GM18519 (cell line): Measurements from ENCODE around the gene LPCAT3.

Experiments
- ATAC-seq: cut with Tn5 transposase; IDR thresholded peaks from one replicate; pipeline ENCODE4 v1.9.1; 2021; ENCODE audit warnings: mild to moderate bottlenecking, moderate library complexity; ENCODE audit not compliant: unreplicated experiment, low FRiP score

The LPCAT3 gene

DNA sequence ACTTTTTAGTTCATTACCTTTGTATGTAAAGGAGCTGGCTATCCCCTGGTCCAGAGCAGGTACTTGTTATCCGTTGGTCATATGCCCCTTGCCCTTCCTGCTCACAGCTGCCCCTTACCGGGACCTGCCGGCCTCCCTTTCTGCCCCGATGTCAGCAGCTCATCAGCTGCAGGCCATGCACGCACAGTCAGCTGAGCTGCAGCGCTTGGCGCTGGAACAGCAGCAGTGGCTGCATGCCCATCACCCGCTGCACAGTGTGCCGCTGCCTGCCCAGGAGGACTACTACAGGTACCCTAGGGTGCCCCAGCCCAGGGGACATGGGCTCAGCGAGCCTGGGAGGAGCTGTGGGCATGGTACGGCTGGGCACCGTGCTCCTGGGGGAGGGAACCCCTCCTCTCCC is 77.0 kb downstream of the LPCAT3 start:
- no peak for ATAC-seq

DNA sequence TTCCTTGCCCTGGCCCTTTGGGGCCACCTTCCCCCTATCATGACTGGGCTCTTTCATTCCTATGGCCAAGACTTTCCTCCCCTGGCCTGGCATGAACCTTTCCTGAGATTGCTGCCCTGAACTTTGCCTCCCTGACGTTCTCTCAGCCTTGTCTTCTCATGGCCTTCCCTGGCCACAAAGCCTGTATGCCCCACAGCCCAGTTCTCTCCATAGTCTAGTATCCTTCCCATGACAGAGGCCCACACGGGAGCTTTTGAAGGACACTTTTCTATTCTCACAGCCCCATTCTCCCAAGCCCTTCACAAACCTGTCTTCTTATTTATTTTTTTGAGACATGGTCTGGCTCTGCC is 79.1 kb downstream of the LPCAT3 start:
- no peak for ATAC-seq

DNA sequence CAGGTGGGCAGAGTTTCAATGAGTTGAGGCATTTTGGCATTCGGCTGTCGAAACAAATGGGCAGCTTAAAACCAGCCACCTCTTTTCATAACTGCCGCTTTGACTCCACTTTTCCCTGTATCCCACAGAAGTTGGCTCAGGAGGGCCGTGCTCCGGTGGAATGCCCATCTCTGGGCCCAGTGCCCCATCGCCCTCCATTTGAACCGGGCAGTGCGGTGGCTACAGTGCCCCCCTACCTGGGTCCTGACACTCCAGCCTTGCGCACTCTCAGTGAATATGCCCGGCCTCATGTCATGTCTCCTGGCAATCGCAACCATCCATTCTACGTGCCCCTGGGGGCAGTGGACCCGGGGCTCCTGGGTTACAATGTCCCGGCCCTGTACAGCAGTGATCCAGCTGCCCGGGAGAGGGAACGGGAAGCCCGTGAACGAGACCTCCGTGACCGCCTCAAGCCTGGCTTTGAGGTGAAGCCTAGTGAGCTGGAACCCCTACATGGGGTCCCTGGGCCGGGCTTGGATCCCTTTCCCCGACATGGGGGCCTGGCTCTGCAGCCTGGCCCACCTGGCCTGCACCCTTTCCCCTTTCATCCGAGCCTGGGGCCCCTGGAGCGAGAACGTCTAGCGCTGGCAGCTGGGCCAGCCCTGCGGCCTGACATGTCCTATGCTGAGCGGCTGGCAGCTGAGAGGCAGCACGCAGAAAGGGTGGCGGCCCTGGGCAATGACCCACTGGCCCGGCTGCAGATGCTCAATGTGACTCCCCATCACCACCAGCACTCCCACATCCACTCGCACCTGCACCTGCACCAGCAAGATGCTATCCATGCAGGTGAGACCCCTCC is 79.7 kb downstream of the LPCAT3 start:
- no peak for ATAC-seq

DNA sequence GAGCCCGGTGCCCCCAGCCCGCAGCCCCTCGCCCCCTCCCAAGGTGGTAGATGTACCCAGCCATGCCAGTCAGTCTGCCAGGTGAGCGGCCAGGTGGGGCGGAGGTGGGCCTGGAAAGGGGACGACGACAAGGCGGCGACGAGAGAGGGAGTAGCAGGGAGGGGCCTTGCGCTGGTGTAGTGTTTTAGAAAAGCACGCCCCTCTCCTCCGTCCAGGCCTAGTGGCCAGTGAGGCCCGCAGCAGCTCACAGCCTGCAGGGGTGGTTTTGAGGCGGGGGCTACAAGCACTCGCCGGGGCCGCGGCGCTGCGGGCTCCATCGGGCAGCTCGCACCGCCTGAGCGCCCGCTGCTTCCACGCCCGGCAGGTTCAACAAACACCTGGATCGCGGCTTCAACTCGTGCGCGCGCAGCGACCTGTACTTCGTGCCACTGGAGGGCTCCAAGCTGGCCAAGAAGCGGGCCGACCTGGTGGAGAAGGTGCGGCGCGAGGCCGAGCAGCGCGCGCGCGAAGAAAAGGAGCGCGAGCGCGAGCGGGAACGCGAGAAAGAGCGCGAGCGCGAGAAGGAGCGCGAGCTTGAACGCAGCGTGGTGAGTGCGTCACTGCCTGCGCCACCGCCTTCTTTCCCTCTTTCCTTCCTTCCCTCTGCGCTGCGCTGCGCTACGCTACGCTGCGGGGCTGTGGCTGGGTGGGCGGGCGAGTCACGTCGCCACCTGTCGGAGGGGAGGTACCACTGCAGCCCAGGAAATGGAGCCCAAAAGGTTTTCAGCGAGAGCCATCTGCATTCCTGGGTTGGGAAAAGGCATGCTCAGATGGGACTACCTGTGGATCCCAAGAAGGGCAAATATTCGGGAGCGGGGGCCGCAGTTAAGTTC is 80.6 kb downstream of the LPCAT3 start:
- ATAC-seq: peak; percentile 81

DNA sequence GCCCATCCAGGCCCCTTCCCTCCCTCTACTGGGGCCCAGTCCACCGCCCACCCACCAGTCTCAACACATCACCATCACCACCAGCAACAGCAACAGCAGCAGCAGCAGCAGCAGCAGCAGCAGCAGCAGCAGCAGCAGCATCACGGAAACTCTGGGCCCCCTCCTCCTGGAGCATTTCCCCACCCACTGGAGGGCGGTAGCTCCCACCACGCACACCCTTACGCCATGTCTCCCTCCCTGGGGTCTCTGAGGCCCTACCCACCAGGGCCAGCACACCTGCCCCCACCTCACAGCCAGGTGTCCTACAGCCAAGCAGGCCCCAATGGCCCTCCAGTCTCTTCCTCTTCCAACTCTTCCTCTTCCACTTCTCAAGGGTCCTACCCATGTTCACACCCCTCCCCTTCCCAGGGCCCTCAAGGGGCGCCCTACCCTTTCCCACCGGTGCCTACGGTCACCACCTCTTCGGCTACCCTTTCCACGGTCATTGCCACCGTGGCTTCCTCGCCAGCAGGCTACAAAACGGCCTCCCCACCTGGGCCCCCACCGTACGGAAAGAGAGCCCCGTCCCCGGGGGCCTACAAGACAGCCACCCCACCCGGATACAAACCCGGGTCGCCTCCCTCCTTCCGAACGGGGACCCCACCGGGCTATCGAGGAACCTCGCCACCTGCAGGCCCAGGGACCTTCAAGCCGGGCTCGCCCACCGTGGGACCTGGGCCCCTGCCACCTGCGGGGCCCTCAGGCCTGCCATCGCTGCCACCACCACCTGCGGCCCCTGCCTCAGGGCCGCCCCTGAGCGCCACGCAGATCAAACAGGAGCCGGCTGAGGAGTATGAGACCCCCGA is 81.4 kb downstream of the LPCAT3 start:
- ATAC-seq: no peak

GRCh38 chr12:6936194-6936635 is 82.1 kb downstream of the LPCAT3 start:
- ATAC-seq: no peak

DNA sequence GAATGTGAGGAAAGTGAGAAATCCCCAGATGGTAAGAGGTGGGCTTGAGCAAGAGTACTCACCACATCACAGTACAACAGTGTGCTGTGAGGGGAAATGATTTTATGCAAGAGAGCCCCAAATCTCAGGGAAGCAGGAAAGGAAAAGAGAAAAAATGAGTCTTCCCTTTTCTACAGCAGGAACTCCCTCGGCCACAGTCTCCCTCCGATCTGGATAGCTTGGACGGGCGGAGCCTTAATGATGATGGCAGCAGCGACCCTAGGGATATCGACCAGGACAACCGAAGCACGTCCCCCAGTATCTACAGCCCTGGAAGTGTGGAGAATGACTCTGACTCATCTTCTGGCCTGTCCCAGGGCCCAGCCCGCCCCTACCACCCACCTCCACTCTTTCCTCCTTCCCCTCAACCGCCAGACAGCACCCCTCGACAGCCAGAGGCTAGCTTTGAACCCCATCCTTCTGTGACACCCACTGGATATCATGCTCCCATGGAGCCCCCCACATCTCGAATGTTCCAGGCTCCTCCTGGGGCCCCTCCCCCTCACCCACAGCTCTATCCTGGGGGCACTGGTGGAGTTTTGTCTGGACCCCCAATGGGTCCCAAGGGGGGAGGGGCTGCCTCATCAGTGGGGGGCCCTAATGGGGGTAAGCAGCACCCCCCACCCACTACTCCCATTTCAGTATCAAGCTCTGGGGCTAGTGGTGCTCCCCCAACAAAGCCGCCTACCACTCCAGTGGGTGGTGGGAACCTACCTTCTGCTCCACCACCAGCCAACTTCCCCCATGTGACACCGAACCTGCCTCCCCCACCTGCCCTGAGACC is 82.7 kb downstream of the LPCAT3 start:
- ATAC-seq: no peak

GRCh38 chr12:6934110-6934509 is 84.2 kb downstream of the LPCAT3 start:
- ATAC-seq: no peak

DNA sequence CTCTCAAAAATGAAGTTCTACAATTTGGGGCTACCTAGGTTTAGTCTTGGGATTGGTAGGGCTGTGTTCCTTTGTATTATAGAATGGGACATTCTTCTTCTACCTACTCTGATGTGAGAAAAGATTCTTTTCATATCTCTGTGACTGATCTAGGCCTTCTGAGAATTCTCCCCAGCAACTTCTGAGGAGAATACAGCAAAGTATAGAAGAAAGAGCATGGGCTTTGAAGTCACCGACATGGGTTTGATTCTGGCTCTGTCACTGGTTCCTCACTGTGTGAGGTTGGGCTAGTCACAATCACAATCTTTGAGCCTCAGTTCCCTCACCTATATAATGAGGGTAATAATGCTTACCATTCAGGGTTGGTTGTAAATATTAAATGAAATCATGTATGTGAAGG is 85.5 kb downstream of the LPCAT3 start:
- no peak for ATAC-seq

DNA sequence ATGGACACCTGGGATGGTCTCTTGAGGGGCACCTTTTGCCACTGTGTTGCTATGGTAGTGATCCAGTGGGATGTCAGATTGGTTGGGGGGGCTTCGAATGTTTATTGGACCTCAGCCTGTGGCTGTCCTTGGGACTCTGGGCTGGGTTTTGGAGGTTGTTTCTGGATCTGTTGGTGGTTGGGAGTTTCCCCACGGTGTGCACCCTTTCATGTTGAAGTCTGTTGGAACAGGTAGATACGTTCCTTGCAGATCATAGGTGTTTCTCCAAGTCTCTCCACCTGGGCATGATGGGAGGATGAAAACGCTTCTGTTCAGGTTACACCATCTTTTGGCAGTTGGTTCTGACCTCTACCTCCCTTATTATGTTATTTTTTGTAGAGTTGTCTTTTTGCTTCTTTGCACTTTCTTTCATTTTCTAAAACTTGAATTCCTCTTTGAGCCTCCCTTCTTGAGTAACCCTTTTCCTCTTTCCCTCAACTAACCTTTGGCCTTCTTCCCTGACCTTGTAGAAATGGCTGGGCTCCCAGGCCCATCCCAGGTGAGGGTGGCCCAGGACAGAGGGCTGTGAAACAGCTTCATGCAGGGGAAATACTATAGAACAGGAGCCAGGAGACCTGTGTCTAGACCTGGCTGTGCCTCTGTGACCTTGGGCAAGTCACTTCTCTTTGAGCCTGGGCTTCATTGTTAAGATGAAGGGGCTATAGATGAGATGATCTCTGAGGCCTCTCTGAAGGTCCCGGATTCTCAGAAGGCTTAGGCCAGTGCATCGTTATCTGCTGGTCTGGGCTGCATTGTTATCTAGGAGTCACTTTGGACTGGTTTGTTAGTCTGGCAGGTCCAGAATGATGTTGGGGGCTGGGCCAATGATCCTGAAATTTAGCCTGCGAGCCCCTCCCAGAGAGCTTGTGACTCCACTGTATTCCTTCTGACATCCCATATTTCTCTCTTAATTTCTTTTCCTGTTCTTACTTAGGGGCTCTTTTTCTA is 88.5 kb downstream of the LPCAT3 start:
- no peak for ATAC-seq

GRCh38 chr12:6928703-6929407 is 89.4 kb downstream of the LPCAT3 start:
- ATAC-seq: no peak

DNA sequence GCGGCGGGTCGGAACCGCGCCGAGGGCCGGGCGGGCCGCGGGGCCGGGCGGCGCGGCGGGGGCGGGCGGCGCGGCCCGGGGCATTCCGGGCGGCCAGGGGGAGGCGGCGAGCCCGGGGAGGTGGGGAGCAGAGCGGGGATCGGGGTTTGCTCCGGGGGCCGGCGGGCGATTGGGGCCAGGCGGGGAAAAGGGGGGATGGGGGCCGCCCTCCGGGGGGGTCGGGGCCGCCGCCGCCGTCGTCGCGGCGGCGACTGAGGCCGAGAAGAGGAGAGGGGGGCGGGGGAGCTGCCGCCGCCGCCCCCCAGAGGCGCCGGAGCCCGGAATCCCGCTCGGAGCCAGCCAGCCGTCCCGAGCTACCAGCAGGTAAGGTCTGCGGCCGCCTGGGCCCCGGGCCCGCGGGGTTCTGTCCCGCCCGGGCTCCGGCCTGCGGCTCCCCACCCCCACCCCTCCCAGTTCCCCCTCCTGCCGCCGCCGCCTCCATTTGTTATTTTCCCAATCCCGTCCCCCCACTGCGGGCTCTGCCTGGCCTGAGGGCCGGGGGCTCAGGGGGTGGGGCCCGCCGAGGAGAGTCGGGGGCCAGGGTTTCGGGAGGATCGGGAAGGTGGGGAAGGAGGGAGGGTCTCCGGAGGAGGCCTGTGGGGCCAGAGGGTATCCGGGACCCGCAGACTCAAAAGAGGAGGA is 90.1 kb downstream of the LPCAT3 start:
- no peak for ATAC-seq

GRCh38 chr12:6927379-6928021 is 90.8 kb downstream of the LPCAT3 start, which contains the start of gene ATN1:
TSS of gene ATN1 (plus strand) at chr12:6927959. CDS start at chr12:6934002, 6,043 bp downstream.
- no peak for ATAC-seq
